ENCODE data around the gene NKAIN2.

NKAIN2 gene

GRCh38 chr6:123895346-123895745 is 91.7 kb downstream of the NKAIN2 start:
- Histone ChIP-seq H3K4me1 (ENCODE audit: control insufficient read depth in 1 of 2, insufficient read depth in 1 of 2, low read depth in 1 of 2, low read length in 1 of 2) (no peaks in the 10 kb centered on the region), H3K27me3 (no peaks in the 10 kb centered on the region), H3K9me3 (no peaks in the 10 kb centered on the region), H3K36me3 (no peaks in the 10 kb centered on the region), H3K27ac (no peak overlapping the region), H3K4me3 (ENCODE audit: low read depth in 1 of 2, low read length in 1 of 2) (no peak overlapping the region)
- no peak for TF ChIP-seq CTCF (IDR thresholded peaks at IDR 0.05)

GRCh38 chr6:123895806-123896205 is 92.1 kb downstream of the NKAIN2 start:
- Histone ChIP-seq H3K36me3 (no peaks in the 10 kb centered on the region), H3K9me3 (no peaks in the 10 kb centered on the region), H3K4me3 (ENCODE audit: low read depth in 1 of 2, low read length in 1 of 2) (no peak overlapping the region), H3K27me3 (no peaks in the 10 kb centered on the region), H3K27ac (no peak overlapping the region), H3K4me1 (ENCODE audit: control insufficient read depth in 1 of 2, insufficient read depth in 1 of 2, low read depth in 1 of 2, low read length in 1 of 2) (no peaks in the 10 kb centered on the region)
- TF ChIP-seq CTCF (IDR thresholded peaks at IDR 0.05): no peak

- Histone ChIP-seq H3K9me3 (no peaks in the 10 kb centered on the region), H3K27me3 (no peaks in the 10 kb centered on the region), H3K4me1 (ENCODE audit: control insufficient read depth in 1 of 2, insufficient read depth in 1 of 2, low read depth in 1 of 2, low read length in 1 of 2) (no peaks in the 10 kb centered on the region), H3K36me3 (no peaks in the 10 kb centered on the region), H3K4me3 (ENCODE audit: low read depth in 1 of 2, low read length in 1 of 2) (no peak overlapping the region), H3K27ac (no peak overlapping the region)
- TF ChIP-seq CTCF (IDR thresholded peaks at IDR 0.05): no peak
Observed at GRCh38 chr6:123896869-123897268, 93.2 kb downstream of the NKAIN2 start.

- no peaks in the 10 kb centered on the region for H3K9me3 ChIP-seq
- H3K4me3 ChIP-seq (ENCODE audit: low read depth in 1 of 2, low read length in 1 of 2): no peak overlapping the region
- H3K36me3 ChIP-seq: no peaks in the 10 kb centered on the region
- no peak for TF ChIP-seq CTCF (IDR thresholded peaks at IDR 0.05)
- no peaks in the 10 kb centered on the region for H3K4me1 ChIP-seq (ENCODE audit: control insufficient read depth in 1 of 2, insufficient read depth in 1 of 2, low read depth in 1 of 2, low read length in 1 of 2)
- no peaks in the 10 kb centered on the region for H3K27me3 ChIP-seq
- H3K27ac ChIP-seq: no peak overlapping the region
Observed at GRCh38 chr6:123897965-123898364, 94.3 kb downstream of the NKAIN2 start.

GRCh38 chr6:123898665-123899064 is 95.0 kb downstream of the NKAIN2 start:
- TF ChIP-seq CTCF (IDR thresholded peaks at IDR 0.05): no peak
- H3K4me3 ChIP-seq (ENCODE audit: low read depth in 1 of 2, low read length in 1 of 2): no peak overlapping the region
- no peaks in the 10 kb centered on the region for H3K9me3 ChIP-seq
- H3K27me3 ChIP-seq: no peaks in the 10 kb centered on the region
- no peak overlapping the region for H3K27ac ChIP-seq
- no peaks in the 10 kb centered on the region for H3K36me3 ChIP-seq
- H3K4me1 ChIP-seq (ENCODE audit: control insufficient read depth in 1 of 2, insufficient read depth in 1 of 2, low read depth in 1 of 2, low read length in 1 of 2): no peaks in the 10 kb centered on the region

- Histone ChIP-seq H3K27ac (no peak overlapping the region), H3K9me3 (no peaks in the 10 kb centered on the region), H3K27me3 (no peaks in the 10 kb centered on the region), H3K4me3 (ENCODE audit: low read depth in 1 of 2, low read length in 1 of 2) (no peak overlapping the region), H3K36me3 (no peaks in the 10 kb centered on the region), H3K4me1 (ENCODE audit: control insufficient read depth in 1 of 2, insufficient read depth in 1 of 2, low read depth in 1 of 2, low read length in 1 of 2) (no peaks in the 10 kb centered on the region)
- no peak for TF ChIP-seq CTCF (IDR thresholded peaks at IDR 0.05)
Observed at GRCh38 chr6:123899745-123900144, 96.1 kb downstream of the NKAIN2 start.
